Measurements from ENCODE around the gene AMZ1.
A peak's percentile ranks its signal among the peaks of the same experiment; 100 is the strongest.
"Not testable (repeated sequence)": the region's sequence is repeated elsewhere in the genome, so short reads cannot be mapped to it uniquely, and the experiment has no call there.

AMZ1 gene

DNA sequence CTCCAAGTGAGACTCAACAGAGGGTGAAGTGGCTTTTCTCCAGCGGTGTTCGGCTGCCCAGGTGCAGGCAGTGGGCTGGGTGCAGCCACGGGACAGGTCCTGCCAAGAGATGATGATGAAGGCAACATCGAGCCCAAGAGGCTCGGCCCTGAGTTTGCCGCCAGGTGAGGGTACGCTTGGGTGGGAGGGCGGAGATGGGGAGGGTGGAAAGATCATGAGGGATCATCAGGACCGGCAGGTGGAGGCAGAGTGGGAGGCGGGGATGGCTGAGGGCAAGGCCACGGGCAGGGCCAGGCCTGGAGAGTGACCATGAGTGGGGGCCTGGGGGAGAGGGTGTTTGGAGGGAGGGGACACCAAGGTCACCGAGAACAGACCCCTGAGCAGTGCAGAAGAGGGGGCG is 17.8 kb upstream of the AMZ1 start:
- DNase-seq: no peak

DNA sequence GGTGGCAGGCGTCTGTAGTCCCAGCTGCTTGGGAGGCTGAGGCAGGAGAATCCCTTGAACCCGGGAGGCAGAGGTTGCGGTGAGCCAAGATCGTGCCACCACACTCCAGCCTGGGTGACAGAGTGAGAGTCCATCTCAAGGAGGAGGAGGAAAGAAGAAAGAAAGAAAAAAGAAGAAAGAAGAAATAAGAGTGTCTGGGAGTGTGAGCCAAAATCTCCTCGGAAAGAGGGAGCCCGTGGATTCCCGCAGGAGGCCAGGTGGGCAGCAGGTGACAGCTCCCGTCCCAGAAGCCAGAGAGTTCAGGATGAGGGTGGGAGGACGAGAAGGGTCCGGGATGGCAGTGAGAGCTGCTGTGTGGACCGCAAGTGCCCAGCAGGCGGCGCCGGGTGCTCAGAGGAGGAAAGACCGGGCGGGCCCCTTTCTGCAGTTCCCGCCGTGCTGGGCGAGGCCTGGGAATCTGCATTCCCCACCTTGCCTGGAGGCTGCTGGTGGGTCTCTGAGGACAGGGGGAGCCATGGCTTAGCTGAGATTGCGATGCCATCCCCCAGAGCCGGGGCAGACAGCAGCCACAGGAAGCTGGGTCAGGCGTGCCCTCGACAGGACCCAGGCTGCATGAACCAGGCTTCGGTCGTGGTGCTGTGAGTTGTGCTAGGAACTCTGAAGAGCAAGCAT is 17.1 kb upstream of the AMZ1 start:
- DNase-seq: peak; percentile 81 to 84

DNA sequence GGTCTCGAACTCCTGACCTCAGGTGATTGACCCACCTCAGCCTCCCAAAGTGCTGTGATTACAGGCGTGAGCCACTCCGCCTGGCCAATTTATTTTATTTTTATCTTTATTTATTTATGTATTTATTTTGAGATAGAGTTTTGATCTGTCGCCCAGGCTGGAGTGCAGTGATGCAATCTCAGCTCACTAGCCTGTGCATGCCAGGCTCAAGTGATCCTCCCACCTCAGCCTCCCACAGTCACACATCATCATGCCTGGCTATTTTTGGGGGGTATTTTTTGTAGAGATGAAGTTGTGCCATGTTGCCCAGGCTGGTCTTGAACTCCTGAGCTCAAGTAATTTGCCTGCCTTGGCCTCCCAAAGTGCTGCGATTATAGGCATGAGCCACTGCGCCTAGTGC is 14.8 kb upstream of the AMZ1 start:
- not testable (repeated sequence) for DNase-seq

GRCh38 chr7:2673934-2674333 is 14.1 kb upstream of the AMZ1 start:
- DNase-seq: no peak

DNA sequence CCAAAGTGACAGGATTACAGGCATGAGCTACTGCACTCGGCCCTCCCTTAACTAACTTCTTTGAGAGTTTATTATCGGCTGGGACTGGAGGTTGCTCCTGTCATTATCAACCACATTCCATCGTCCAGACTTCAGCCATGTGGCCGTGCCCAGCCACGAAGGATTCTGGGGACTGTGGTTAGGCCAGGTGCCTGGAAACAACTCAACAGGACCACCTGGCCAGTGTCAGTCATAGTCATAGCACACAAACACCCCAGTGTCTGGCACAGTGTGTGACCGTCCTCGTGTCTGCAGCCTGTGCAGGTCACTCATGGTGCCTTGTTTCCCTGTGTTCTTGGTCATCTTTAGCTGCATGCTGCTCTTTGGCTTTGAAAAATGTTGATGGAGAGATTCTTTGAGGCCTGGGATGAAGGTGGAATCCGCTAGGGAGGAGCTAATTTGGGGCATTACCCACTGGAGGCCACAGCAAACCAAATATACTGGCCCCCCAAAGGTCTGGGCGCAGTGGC is 12.7 kb upstream of the AMZ1 start:
- DNase-seq: no peak

DNA sequence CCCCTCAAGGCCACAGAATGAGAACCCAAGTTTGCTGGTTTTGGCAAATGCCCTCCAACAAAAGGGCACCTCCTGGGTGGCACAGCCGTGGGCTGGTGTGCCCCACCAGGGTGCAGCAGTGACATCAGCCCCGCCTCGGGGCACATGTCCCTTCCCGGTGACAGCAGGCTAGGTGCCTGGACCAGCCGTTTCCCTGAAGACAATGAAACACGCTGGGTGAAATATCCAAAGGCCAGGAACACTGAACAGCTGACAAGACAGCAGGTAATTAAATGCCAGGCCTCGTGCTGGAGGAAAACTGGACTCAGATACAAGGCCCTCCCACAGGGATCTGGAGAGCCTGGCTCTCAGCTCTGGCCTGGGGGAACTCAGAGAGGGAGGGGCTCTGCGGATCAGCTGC is 11.4 kb upstream of the AMZ1 start:
- not testable (repeated sequence) for DNase-seq

DNA sequence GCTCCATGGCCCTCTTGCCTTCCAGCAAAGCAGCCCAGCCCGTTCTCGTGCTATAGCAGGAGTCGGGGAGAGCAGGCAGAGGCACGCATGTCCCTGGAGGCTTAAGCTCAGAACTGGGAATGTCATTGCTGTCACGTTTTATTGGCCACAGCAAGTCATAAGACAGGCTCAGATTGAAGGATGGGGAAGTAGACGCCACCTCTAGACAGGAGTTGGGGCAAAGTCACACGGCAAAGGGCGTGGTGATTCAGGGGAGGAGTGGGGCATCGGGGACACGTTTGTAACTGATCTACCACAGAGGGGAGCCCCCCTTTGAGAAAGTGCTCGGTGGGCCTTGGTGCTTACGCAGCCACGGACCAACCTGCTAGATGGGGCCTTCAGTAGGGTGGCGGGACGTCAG is 9.5 kb upstream of the AMZ1 start:
- not testable (repeated sequence) for DNase-seq

DNA sequence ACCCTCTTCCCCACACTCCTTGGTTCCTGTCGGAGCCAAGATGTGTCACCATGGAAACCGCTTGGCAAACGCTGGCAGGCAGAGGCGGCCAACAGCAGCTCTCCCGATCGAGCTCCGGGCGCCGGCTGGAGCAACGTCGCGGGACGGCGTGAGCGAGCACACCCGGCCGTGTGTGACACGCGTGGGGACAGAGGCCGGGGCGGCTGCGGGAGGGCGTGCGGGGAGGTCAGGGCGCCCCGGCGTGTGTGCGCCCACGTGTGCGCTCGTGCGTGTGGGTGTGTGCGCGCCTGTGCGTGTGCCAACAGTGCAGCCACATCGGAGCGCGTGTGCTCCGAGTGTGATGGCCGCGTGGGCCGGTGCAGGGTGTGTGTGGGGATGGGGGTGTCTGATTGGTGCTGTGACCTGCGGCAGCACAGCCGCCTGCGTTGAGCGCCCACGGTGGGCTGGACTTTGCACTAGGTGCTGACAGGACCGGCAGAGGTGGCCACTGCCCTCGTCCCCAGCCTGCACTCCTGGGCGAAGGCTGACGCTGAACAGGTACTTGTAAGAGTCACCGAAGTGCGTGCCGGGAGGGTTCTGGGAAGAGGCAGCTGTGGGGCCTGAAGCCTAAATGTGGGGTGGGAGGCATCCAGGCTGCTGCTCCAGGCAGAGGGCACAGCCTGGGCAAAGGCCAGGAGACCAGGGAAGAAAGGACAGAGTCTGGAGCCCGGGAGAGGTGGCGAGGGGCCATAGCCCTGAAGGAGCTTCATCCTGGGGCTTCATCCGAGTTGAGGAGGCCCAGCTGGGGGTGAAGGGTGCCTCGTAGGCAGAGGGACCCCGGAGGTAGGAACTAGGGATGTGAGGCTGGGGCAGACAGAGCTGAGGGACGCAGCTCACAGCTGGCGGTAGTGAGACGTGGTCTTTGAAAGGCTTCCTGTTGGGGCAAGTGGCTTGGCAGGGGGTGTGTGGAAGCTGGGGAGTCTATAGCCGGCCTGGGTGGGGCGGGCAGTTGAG is 8.6 kb upstream of the AMZ1 start:
- DNase-seq: not testable (repeated sequence)

GRCh38 chr7:2680256-2680655 is 7.7 kb upstream of the AMZ1 start:
- no peak for DNase-seq

DNA sequence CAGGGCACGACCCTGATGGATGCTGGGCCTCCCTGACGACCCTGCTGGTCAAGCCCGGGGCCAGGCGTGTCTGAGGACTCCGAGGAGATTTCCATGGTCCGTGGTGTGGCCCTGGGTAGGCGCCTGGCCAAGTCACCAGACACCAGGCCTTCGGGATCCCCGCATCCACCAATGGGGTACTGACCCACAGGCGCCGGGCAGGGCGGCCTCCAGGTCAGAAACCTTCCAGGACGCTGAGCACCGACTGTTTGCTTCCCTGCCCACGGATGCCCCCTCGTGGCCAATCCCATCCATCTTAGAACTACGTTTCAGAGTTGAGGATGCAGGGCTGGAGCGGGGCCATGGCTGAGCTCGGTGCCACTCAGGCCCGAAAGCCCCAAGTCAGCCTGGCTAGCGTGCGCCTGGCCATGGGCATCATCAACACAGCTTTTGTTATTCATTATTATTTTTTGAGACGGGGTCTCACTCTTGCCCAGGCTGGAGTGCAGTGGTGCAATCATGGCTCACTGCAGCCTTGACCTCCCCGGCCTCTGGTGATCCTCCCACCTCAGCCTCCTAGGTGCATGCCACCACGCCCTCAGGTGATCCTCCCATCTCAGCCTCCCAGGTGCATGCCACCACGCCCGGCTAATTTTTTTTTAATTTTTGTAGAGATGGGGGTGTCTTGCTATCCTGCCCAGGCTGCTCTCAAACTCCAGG is 7.1 kb upstream of the AMZ1 start:
- peak; percentile 75 to 77 for DNase-seq

GRCh38 chr7:2681929-2682799 is 5.8 kb upstream of the AMZ1 start:
- DNase-seq: no peak

GRCh38 chr7:2684501-2684900 is 3.5 kb upstream of the AMZ1 start:
- DNase-seq: no peak

- no peak for DNase-seq
Observed at GRCh38 chr7:2686101-2686500, 1.9 kb upstream of the AMZ1 start.

GRCh38 chr7:2687338-2687869 is 598 bp upstream of the AMZ1 start:
- no peak for DNase-seq

DNA sequence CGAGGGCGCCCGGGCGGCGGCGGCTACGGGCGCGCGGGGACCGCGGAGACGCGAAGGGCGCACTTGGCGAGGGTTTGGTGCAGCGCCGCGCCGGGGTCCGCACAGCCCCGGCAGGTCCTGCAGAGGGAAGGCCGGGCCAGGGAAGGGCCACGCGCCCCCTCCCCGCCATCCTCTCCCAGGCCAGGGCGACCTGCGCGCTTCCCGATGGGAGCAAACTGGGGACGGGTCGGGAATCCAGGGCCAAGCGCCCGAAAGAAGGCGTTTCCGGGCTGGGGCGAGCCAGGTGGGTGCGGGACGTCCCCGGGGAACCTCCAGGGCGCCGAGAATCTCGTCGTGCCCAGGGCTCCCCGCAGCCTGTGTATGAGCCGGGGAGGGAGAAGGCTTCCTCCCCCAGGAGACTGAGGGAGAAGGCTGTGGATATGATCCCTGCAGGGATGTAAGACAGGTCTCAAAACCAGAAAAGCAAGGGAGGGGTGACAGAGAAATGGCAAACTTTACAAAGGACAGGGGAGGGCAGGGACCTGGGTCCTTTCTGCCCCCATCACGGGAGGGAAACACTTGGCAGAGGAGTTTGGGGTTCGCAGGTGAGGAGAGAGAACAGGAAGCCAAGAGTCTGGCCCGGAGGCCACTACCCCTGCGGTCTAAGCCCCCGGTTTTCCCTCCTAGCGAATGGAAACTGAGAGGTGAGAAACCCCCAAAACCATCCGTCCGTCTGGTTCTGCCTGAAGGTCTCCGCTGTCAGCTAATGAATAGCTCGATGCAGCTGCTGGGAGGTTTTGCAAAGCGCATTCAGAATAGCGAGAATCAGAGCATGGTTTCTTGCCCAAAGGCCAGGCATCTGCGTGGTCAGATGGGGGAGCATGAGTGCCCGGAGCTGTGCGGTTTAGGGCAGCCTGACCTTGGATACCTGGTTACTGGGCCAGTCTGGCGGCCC is 674 bp downstream of the AMZ1 start:
- DNase-seq: no peak

GRCh38 chr7:2689343-2689847 is 1.4 kb downstream of the AMZ1 start:
- DNase-seq: no peak

DNA sequence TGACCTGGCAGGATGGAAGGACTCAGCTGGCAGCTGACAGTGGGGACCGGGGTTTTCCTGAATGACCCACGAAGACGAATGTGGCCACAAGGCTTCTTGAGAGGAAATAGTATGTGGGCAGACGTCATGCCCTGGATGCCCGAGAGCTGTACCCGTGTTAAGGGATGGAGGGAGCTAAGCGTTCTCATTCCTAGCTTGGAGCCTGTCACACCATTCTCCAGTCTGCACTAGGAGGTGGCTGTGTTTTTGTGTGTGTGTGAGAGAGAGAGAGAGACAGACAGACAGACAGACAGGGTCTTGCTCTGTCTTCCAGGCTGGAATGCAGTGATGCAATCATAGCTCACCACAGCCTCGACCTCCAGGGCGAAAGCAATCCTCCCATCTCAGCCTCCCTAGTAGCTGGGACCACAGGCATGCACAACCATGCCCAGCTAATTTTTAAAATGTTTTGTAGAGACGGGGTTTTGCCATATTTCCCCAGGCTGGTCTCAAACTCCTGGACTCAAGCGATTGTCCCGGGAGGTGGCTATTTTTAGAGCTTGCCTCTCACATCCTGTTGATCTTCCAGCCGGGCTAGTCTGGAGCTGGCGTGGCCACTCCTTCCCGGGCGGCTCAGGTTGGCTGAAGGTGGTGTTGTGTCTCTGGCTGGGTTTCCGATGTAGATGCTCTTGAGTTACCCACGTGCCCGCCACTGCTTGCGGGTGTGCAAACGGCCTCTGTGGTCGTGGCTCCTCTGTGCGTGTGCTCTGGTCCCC is 2.1 kb downstream of the AMZ1 start:
- DNase-seq: no peak

GRCh38 chr7:2691011-2691707 is 3.2 kb downstream of the AMZ1 start:
- no peak for DNase-seq

- not testable (repeated sequence) for DNase-seq
Observed at GRCh38 chr7:2691932-2692439, 4.0 kb downstream of the AMZ1 start.

Data from activated T-cell treated with anti-CD3 and anti-CD28 coated beads, Interleukin-2, amount 50 U/mL, for 48 hours (primary cell).